ENCODE data around the gene NFIB. TPM values are rescaled to one million over a fixed set of nuclear protein-coding genes. Genes with fewer than 3 reads are reported as not detected.

NFIB gene
- total RNA-seq, 1 donor from 2014 or later, result 0.30 TPM

DNA sequence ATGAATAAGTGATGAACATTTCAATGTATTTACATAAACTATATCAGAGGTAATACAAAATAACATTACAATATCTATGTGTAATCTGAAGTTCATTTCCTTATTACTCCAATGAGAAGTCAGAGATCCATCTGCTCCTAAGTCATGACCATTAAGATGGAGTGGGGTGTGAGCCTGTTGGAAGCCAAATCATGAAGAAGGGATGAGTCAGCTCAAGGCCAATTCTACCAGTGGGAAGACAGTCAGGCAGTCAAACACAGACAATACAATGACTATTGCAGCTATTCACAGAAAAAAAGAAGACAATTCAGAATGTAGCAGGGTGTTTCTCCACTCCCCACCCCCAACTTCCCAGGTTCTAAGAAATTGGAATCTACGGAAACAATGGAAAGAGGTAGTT, 155.0 kb downstream of the NFIB start:
- no peak for DNase-seq (ENCODE audit: low spot score)
- no peaks in the 10 kb centered on the region for H3F3A ChIP-seq (ENCODE audit: low read depth)
- no peaks in the 10 kb centered on the region for H3K79me2 ChIP-seq (ENCODE audit: low read depth)
- H3K27ac ChIP-seq, result no peak overlapping the region
- no peak overlapping the region for H3K4me2 ChIP-seq
- no peaks in the 10 kb centered on the region for H4K20me1 ChIP-seq (ENCODE audit: low read depth)
- no peak overlapping the region for H2AFZ ChIP-seq (replicated peaks)
- H3K4me3 ChIP-seq, result no peak overlapping the region
- peaks cover 2% of the 10 kb centered on the region for H3K9me3 Mint-ChIP-seq
- no peaks in the 10 kb centered on the region for H3K4me1 ChIP-seq
- H3K9ac ChIP-seq, result no peak overlapping the region
- H3K9me3 ChIP-seq (ENCODE audit: low read depth), result no peaks in the 10 kb centered on the region
- H3K4me3 Mint-ChIP-seq, result no peak overlapping the region
- TF ChIP-seq, protein P1, sequence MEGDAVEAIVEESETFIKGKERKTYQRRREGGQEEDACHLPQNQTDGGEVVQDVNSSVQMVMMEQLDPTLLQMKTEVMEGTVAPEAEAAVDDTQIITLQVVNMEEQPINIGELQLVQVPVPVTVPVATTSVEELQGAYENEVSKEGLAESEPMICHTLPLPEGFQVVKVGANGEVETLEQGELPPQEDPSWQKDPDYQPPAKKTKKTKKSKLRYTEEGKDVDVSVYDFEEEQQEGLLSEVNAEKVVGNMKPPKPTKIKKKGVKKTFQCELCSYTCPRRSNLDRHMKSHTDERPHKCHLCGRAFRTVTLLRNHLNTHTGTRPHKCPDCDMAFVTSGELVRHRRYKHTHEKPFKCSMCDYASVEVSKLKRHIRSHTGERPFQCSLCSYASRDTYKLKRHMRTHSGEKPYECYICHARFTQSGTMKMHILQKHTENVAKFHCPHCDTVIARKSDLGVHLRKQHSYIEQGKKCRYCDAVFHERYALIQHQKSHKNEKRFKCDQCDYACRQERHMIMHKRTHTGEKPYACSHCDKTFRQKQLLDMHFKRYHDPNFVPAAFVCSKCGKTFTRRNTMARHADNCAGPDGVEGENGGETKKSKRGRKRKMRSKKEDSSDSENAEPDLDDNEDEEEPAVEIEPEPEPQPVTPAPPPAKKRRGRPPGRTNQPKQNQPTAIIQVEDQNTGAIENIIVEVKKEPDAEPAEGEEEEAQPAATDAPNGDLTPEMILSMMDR (IDR thresholded peaks at IDR 0.05), result no peak
- TF ChIP-seq EZH2 (IDR thresholded peaks at IDR 0.05) (no peak), EZH2phosphoT487 (IDR thresholded peaks at IDR 0.05) (no peak)
- H3K27me3 Mint-ChIP-seq (ENCODE audit: insufficient read depth, low read depth), result no peaks in the 10 kb centered on the region
- peaks cover 15% of the 10 kb centered on the region for H3K4me1 Mint-ChIP-seq
- H3K27ac Mint-ChIP-seq, result no peak overlapping the region
- no peaks in the 10 kb centered on the region for H3K36me3 ChIP-seq
- H3K27me3 ChIP-seq, result no peaks in the 10 kb centered on the region
- H3K36me3 Mint-ChIP-seq, result peaks cover 2% of the 10 kb centered on the region

DNA sequence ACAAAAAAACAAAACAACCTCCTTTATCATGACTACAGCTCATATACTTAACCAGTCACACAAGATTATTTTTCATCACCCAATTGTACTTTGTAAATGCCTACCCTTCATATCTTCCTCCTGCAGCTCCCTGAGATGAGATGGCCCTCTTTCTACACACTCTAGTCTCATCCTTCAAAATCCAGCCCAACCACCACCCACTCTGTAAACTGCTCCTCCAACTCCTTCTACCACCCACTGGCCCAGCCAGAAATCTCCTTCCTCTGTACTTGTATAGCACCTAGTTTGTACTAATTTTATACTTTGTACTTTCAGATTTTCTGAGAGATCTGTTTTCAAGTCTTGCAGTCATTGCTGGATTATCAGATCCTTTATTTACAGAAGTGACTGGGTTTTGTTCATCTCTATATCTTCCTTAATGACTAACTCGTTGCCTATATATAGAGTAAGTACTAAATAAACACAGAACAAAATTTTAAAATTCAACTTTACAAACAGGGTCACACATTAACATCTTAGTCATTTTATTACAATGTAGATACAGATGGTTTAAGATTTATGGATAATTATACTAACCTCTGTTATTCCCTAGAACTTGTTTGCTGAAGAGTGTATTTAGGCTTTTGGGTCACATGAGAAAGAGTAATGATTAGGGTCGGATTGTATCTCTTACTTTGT, 155.7 kb downstream of the NFIB start:
- Mint-ChIP-seq H3K9me3 (peaks cover 2% of the 10 kb centered on the region), H3K36me3 (peaks cover 2% of the 10 kb centered on the region), H3K4me3 (no peak overlapping the region), H3K27ac (no peak overlapping the region), H3K27me3 (ENCODE audit: insufficient read depth, low read depth) (no peaks in the 10 kb centered on the region), H3K4me1 (peaks cover 16% of the 10 kb centered on the region)
- Histone ChIP-seq H3K79me2 (ENCODE audit: low read depth) (no peaks in the 10 kb centered on the region), H3K36me3 (no peaks in the 10 kb centered on the region), H3K27ac (no peak overlapping the region), H4K20me1 (ENCODE audit: low read depth) (no peaks in the 10 kb centered on the region), H3F3A (ENCODE audit: low read depth) (no peaks in the 10 kb centered on the region), H3K4me2 (no peak overlapping the region), H3K9ac (no peak overlapping the region), H2AFZ (replicated peaks) (no peak overlapping the region), H3K4me3 (no peak overlapping the region), H3K27me3 (no peaks in the 10 kb centered on the region), H3K9me3 (ENCODE audit: low read depth) (no peaks in the 10 kb centered on the region), H3K4me1 (peaks cover 2% of the 10 kb centered on the region)
- no peak for DNase-seq (ENCODE audit: low spot score)
- TF ChIP-seq EZH2 (IDR thresholded peaks at IDR 0.05), result no peak
- TF ChIP-seq EZH2phosphoT487 (IDR thresholded peaks at IDR 0.05), result no peak
- TF ChIP-seq, protein P1 (IDR thresholded peaks at IDR 0.05), result no peak

DNA sequence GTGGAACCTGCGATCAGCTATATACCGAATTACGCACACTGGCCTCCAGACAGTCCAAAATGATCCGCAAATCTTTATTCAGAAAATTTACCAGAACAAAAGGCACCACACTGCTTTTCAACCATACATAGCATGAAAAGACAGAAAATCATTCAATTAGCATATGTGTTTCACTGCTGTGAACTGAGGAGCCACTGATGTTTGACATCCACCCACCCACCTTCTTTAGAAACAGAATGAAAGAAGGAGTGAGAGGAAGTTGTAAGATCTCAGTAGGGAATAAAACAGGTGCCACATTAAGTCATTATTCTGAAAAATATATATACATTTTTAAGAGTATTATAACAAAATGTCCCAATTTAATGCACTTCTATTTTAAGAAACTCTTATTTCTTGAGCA, 156.8 kb downstream of the NFIB start:
- H3K9me3 Mint-ChIP-seq, result peaks cover 2% of the 10 kb centered on the region
- H3K4me3 Mint-ChIP-seq, result no peak overlapping the region
- peaks cover 18% of the 10 kb centered on the region for H3K4me1 Mint-ChIP-seq
- Histone ChIP-seq H3K4me2 (no peak overlapping the region), H3K36me3 (no peaks in the 10 kb centered on the region), H3K27me3 (no peaks in the 10 kb centered on the region), H3K4me1 (peaks cover 11% of the 10 kb centered on the region), H3K9me3 (ENCODE audit: low read depth) (no peaks in the 10 kb centered on the region), H3K9ac (no peak overlapping the region), H3F3A (ENCODE audit: low read depth) (no peaks in the 10 kb centered on the region), H2AFZ (replicated peaks) (no peak overlapping the region), H3K4me3 (no peak overlapping the region), H3K27ac (no peak overlapping the region), H3K79me2 (ENCODE audit: low read depth) (no peaks in the 10 kb centered on the region), H4K20me1 (ENCODE audit: low read depth) (no peaks in the 10 kb centered on the region)
- DNase-seq (ENCODE audit: low spot score), result no peak
- peaks cover 2% of the 10 kb centered on the region for H3K36me3 Mint-ChIP-seq
- no peaks in the 10 kb centered on the region for H3K27me3 Mint-ChIP-seq (ENCODE audit: insufficient read depth, low read depth)
- no peak for TF ChIP-seq EZH2 (IDR thresholded peaks at IDR 0.05)
- no peak for TF ChIP-seq EZH2phosphoT487 (IDR thresholded peaks at IDR 0.05)
- TF ChIP-seq, protein P1 (IDR thresholded peaks at IDR 0.05), result no peak
- no peak overlapping the region for H3K27ac Mint-ChIP-seq
